ENCODE measurements around the gene VPS37D.
A peak's percentile ranks its signal among the peaks of the same experiment; 100 is the strongest.
"Not testable (repeated sequence)": the region's sequence is repeated elsewhere in the genome, so short reads cannot be mapped to it uniquely, and the experiment has no call there.

VPS37D gene

GRCh38 chr7:73667344-73668102 lies at the start of gene VPS37D:
Gene VPS37D (plus strand): TSS chr7:73667831. CDS start chr7:73667959, 128 bp downstream.
- Mint-ChIP-seq H3K4me3 (peak within 1 kb of the TSS; percentile 65), H3K9me3 (peaks cover 6% of the 10 kb centered on the region), H3K27me3 (peaks cover 46% of the 10 kb centered on the region), H3K36me3 (ENCODE audit: low read depth) (peaks cover 5% of the 10 kb centered on the region), H3K27ac (no peak within 1 kb of the TSS), H3K4me1 (peaks cover 7% of the 10 kb centered on the region)
- ATAC-seq (peak; percentile 91), DNase-seq (peak; percentile 95)

DNA sequence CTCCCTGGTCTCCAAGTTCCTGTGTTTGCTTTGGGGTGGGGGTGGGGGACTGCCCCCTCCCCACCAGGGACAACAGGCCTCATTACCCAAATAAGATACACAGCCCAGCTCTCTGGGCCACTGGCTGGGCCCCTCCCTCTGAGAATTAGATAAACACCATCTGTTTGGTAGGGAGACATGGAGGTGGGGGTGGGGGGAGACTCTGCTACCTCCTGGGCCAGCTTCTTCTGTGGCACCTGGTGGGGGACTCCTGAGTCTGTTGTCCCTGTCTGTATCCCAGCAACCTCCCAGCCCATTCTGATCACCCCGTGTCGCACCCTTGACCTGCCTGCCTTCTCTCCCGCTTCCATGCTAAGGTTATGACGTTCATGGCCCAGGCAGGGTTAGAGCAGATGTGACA lies 49.1 kb upstream of the VPS37D start:
- H3K9me3 Mint-ChIP-seq, result no peaks in the 10 kb centered on the region
- H3K36me3 Mint-ChIP-seq (ENCODE audit: low read depth), result no peaks in the 10 kb centered on the region
- no peak for ATAC-seq
- H3K27ac Mint-ChIP-seq, result no peak overlapping the region
- no peak overlapping the region for H3K4me3 Mint-ChIP-seq
- no peak for DNase-seq
- H3K27me3 Mint-ChIP-seq, result peaks cover 35% of the 10 kb centered on the region
- H3K4me1 Mint-ChIP-seq, result peaks cover 4% of the 10 kb centered on the region

- not testable (repeated sequence) for H3K4me3 Mint-ChIP-seq; H3K9me3 Mint-ChIP-seq; DNase-seq; H3K27ac Mint-ChIP-seq; H3K36me3 Mint-ChIP-seq (ENCODE audit: low read depth); H3K4me1 Mint-ChIP-seq; ATAC-seq
- peaks cover 35% of the 10 kb centered on the region for H3K27me3 Mint-ChIP-seq
Observed at GRCh38 chr7:73619394-73619793, 48.2 kb upstream of the VPS37D start.

DNA sequence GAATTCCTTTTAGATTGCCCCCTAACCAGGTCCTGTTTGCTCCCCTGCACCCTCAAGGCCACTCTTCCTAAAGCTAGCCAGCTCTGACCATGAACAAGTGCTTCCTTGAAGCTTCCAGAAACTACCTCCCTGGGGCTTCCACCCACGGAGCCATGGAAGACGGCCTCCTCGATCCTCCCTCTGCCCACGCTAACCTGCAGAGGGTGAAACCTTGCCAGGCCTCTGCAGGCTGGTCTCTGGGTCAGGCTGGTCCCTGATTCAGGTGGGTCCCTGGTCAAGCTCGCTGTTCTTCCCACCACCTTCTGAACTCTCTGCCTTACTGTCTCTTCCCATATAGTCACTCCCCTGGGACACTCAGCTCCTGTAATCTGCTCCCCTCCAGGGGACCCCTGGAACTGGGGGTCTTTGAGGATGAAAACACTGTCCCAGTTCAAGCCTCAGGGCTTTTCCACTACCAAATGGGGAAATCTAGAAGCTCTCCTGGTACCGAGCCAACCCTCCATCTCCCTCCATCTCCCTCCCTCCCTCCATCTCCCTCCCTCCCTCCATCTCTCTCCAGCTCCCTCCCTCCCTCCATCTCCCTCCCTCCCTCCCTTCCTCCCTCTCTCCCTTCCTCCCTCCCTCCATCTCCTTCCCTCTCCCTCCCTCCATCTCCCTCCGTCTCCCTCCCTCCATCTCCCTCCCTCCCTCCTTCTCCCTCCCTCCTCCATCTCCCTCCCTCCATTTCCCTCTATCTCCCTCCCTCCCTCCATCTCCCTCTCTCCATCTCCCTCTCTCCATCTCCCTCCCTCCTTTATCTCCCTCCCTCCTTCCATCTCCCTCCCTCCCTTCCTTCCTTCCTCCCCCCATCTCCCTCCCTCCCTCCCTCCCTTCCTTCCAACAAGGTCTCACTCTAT lies 46.2 kb upstream of the VPS37D start:
- Mint-ChIP-seq H3K4me3 (no peak overlapping the region), H3K27me3 (peaks cover 45% of the 10 kb centered on the region), H3K36me3 (ENCODE audit: low read depth) (no peaks in the 10 kb centered on the region), H3K9me3 (no peaks in the 10 kb centered on the region), H3K27ac (no peak overlapping the region), H3K4me1 (peaks cover 6% of the 10 kb centered on the region)
- DNase-seq (no peak), ATAC-seq (no peak)

GRCh38 chr7:73622527-73622908 lies 45.1 kb upstream of the VPS37D start:
- Mint-ChIP-seq H3K27me3 (peaks cover 50% of the 10 kb centered on the region), H3K36me3 (ENCODE audit: low read depth) (no peaks in the 10 kb centered on the region), H3K9me3 (no peaks in the 10 kb centered on the region), H3K27ac (no peak overlapping the region), H3K4me3 (no peak overlapping the region), H3K4me1 (peaks cover 6% of the 10 kb centered on the region)
- DNase-seq (no peak), ATAC-seq (no peak)

DNA sequence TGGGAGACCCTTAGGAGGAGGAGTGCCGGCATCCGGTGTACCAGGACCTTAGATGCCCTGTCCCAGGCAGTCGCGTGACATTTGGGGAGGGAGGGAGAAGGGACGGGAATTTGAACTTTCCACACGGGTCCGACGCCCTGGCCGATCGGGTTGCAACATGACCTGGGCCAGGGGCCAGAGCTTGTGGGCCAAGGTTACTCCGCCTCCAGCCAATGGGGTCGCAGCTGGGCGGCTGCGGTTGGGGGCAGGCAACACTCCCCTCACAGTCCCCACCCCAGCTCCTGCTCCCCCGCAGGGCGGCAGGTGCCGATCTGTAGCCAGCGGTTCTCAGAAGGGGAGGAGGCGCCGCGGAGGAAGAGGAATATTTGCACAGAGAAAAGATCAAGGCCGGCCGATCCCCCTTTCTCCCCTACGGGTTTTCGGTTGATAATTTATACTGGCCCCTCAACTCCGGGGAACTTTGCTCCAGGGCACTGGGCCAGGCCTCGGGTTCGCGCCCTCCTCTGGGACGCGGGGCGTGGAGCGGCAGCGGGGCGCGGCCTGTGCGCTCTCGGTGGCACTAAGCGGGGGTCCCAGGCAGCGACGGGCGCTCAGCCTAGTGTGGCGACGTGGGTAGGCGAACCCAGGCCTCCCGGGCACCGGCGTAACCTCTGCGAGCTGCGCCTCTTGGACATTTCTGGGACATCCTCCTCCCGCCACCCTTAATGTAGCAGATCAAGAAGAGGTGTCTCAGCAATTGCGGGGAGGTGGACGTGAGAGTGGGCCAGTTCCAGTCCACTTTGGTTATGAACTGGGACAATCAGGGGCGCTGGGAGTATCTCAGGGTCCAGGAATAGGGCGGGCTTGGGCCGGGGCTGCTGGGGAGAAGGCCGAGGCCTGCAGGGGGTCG lies 44.5 kb upstream of the VPS37D start:
- ATAC-seq (no peak), DNase-seq (no peak)
- Mint-ChIP-seq H3K27me3 (peaks cover 55% of the 10 kb centered on the region), H3K27ac (no peak overlapping the region), H3K4me1 (peaks cover 6% of the 10 kb centered on the region), H3K36me3 (ENCODE audit: low read depth) (no peaks in the 10 kb centered on the region), H3K4me3 (no peak overlapping the region), H3K9me3 (no peaks in the 10 kb centered on the region)

DNA sequence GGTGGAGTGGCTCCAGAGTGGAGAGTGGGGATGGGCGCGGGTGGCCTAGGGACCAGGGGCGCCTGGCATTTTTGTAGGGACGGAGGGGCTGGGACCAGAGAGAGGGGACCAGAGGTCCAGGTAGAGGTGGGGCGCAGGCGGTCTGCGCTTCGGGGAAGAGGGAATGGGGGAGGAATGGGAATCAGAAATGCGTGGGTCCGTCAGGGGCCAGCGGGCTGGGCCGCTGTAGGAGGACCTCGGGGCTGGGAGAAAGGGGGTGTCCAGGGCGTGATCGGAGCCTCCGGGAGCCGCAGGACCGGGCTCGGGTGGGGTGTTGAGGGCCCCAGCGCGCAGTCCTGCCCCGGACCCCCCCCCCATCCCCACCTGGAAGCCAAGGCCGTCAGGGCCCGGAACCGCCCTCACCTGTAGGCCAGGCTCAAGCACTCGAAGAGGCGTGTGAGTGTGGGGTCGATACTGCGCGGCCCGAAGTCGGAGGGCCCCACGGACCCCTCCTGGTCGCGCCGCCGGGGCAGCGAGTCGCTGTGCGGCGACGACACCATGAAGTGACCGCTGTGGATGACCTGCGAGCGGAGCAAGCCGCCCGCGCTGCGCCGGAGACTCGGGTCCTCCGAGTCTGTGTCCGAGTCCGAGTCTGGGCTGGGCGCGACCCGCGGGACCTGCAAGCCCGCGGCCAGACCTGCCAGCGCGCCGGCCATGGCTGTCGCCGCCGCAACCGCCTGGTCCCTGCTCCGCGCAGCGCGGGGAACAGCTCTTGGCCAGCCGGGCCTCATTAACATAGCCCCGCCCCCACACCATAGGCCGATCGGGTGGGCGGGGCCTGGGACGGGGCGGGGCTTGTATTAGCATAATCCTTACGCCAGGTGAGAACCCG lies 43.6 kb upstream of the VPS37D start, which contains the start of gene MLXIPL:
TSS of gene MLXIPL (minus strand) at position 725 of the 871 bp plus-strand sequence. CDS start at position 695, 30 bp downstream.
- Mint-ChIP-seq H3K27ac (no peak within 1 kb of the TSS), H3K4me3 (no peak within 1 kb of the TSS), H3K4me1 (peaks cover 6% of the 10 kb centered on the region), H3K36me3 (ENCODE audit: low read depth) (no peaks in the 10 kb centered on the region), H3K9me3 (no peaks in the 10 kb centered on the region), H3K27me3 (peaks cover 58% of the 10 kb centered on the region)
- ATAC-seq (peak; percentile 60), DNase-seq (peak; percentile 63)

DNA sequence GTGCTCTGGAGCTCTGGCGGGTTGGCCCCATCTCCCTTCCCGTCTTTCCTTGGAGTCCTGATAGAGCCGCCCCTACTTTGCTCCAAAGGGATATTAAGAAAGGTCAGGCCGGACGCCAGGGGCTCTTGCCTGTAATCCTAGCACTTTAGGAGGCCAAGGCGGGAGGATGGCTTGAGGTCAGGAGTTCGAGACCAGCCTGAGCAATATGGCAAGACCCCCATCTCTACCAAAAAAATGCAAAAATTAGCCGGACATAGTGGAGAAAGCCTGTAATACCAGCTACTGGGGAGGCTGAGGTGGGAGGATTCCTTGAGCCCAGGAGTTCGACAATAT lies 43.0 kb upstream of the VPS37D start:
- H3K4me3 Mint-ChIP-seq, result no peak overlapping the region
- H3K36me3 Mint-ChIP-seq (ENCODE audit: low read depth), result no peaks in the 10 kb centered on the region
- H3K27me3 Mint-ChIP-seq, result peaks cover 61% of the 10 kb centered on the region
- ATAC-seq, result no peak
- H3K27ac Mint-ChIP-seq, result no peak overlapping the region
- H3K4me1 Mint-ChIP-seq, result peaks cover 6% of the 10 kb centered on the region
- DNase-seq, result no peak
- no peaks in the 10 kb centered on the region for H3K9me3 Mint-ChIP-seq

GRCh38 chr7:73625276-73625675 lies 42.4 kb upstream of the VPS37D start:
- no peak overlapping the region for H3K4me3 Mint-ChIP-seq

DNA sequence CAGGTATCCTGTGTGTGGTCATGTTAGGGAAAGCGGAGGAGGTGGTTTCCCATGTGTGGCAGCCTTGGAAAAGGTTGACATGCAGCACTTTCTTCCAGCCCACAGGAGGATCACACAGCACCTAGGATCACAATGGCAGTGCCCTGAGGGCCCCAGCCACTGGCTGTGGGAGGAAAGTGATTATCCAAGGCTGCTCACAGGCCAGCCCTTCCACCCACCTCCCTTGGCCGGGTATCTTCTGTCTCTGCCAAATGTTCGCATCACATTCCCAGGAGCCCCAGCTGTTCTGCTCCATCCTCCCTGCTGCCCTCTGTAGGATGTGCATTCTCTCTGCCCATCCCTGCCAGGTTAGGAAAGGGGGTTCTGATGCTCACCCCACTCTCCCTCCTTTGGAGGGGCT lies 40.8 kb upstream of the VPS37D start:
- peaks cover 6% of the 10 kb centered on the region for H3K4me1 Mint-ChIP-seq
- ATAC-seq, result no peak
- H3K27ac Mint-ChIP-seq, result no peak overlapping the region
- H3K4me3 Mint-ChIP-seq, result no peak overlapping the region
- H3K27me3 Mint-ChIP-seq, result peaks cover 58% of the 10 kb centered on the region
- H3K36me3 Mint-ChIP-seq (ENCODE audit: low read depth), result no peaks in the 10 kb centered on the region
- no peaks in the 10 kb centered on the region for H3K9me3 Mint-ChIP-seq
- DNase-seq, result no peak

More at GRCh38 chr7:73625276-73625675, 42.4 kb upstream of the VPS37D start:
- H3K27ac Mint-ChIP-seq, result no peak overlapping the region
- no peak for ATAC-seq
- H3K27me3 Mint-ChIP-seq, result peaks cover 60% of the 10 kb centered on the region
- peaks cover 6% of the 10 kb centered on the region for H3K4me1 Mint-ChIP-seq
- no peaks in the 10 kb centered on the region for H3K36me3 Mint-ChIP-seq (ENCODE audit: low read depth)
- no peaks in the 10 kb centered on the region for H3K9me3 Mint-ChIP-seq
- no peak for DNase-seq

DNA sequence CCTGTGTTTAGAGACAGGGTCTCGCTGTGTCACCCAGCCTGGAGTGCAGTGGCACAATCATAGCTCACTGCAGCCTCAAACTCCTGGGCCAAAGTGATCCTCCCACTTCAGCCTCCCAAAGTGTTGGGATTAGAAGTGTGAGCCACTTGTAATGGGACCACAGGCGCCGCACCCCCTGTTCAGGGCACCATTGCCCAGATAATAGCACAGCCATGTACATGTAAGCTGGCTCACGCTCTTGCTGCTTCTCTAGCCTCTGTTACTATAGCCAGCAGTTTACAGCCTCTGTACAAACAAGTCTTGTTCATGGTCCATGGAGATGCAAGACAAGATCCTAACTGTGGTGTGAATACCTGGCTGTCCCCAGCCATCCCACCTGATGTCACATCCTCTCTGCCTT lies 39.1 kb upstream of the VPS37D start:
- no peak overlapping the region for H3K4me3 Mint-ChIP-seq
- no peaks in the 10 kb centered on the region for H3K9me3 Mint-ChIP-seq
- ATAC-seq, result no peak
- no peak for DNase-seq
- H3K27me3 Mint-ChIP-seq, result peaks cover 55% of the 10 kb centered on the region
- no peaks in the 10 kb centered on the region for H3K36me3 Mint-ChIP-seq (ENCODE audit: low read depth)
- H3K27ac Mint-ChIP-seq, result no peak overlapping the region
- peaks cover 3% of the 10 kb centered on the region for H3K4me1 Mint-ChIP-seq

GRCh38 chr7:73631558-73631957 lies 36.1 kb upstream of the VPS37D start:
- H3K4me1 Mint-ChIP-seq, result peaks cover 2% of the 10 kb centered on the region
- DNase-seq (no peak), ATAC-seq (no peak)
- no peak overlapping the region for H3K27ac Mint-ChIP-seq
- no peaks in the 10 kb centered on the region for H3K9me3 Mint-ChIP-seq
- H3K27me3 Mint-ChIP-seq, result peaks cover 50% of the 10 kb centered on the region
- H3K36me3 Mint-ChIP-seq (ENCODE audit: low read depth), result no peaks in the 10 kb centered on the region
- H3K4me3 Mint-ChIP-seq, result no peak overlapping the region

GRCh38 chr7:73633323-73633722 lies 34.3 kb upstream of the VPS37D start:
- Mint-ChIP-seq H3K9me3 (no peaks in the 10 kb centered on the region), H3K27ac (no peak overlapping the region), H3K36me3 (ENCODE audit: low read depth) (no peaks in the 10 kb centered on the region), H3K27me3 (peaks cover 38% of the 10 kb centered on the region), H3K4me1 (peaks cover 2% of the 10 kb centered on the region), H3K4me3 (no peak overlapping the region)
- ATAC-seq (no peak), DNase-seq (no peak)

Data from activated naive CD8-positive, alpha-beta T cell treated with anti-CD3 and anti-CD28 coated beads, Interleukin-2, amount 50 U/mL, for 24 hours (primary cell).